Neural cell (in vitro differentiated cells): ENCODE measurements around the gene SLC9A6.

ENCODE experiments used
- CTCF ChIP-seq: fragments of 450-650 bp; IDR thresholded peaks from 2 replicates; pipeline ENCODE4 v1.5.1; 2014; ENCODE audit warnings: antibody characterized with exemption, mild to moderate bottlenecking, moderate library complexity; ENCODE audit not compliant: poor library complexity, severe bottlenecking
- EP300 ChIP-seq: fragments of 450-650 bp; conservative IDR thresholded peaks from 2 replicates; pipeline ENCODE4 v1.6.1; 2014; ENCODE audit warnings: antibody characterized with exemption, mild to moderate bottlenecking, moderate library complexity; ENCODE audit not compliant: poor library complexity, severe bottlenecking
- MXI1 ChIP-seq: fragments of 450-650 bp; conservative IDR thresholded peaks from 2 replicates; pipeline ENCODE4 v1.6.1; 2014; ENCODE audit warnings: antibody characterized with exemption, mild to moderate bottlenecking; ENCODE audit not compliant: poor library complexity, severe bottlenecking
- RAD21 ChIP-seq: fragments of 450-650 bp; conservative IDR thresholded peaks from 2 replicates; pipeline ENCODE4 v1.6.1; 2014; ENCODE audit warnings: antibody characterized with exemption, mild to moderate bottlenecking, moderate library complexity
- SMC3 ChIP-seq: fragments of 450-650 bp; conservative IDR thresholded peaks from 2 replicates; pipeline ENCODE4 v1.6.1; 2014; ENCODE audit warnings: antibody characterized with exemption, mild to moderate bottlenecking, moderate library complexity; ENCODE audit not compliant: poor library complexity

GRCh38 chrX:135981668-135982067 lies 3.6 kb upstream of the SLC9A6 start:
- no peak for TF ChIP-seq RAD21
- no peak for TF ChIP-seq CTCF
- no peak for TF ChIP-seq EP300
- no peak for TF ChIP-seq SMC3
- TF ChIP-seq MXI1: no peak
